OCI-LY1 (cell line): ENCODE measurements around the gene DGKD.

ENCODE experiments used
- EZH2 ChIP-seq: fragments of 200-600 bp; sonication (generic), shearing (Covaris generic); IDR thresholded peaks from 2 replicates; pipeline ENCODE4 v1.8.0; 2017; ENCODE audit warnings: borderline replicate concordance, mixed run types, mild to moderate bottlenecking, antibody characterized with exemption, low read length, moderate library complexity, mixed read lengths
- TF ChIP-seq, protein P1 (sequence below): fragments of 200-600 bp; sonication (generic), shearing (Covaris generic); IDR thresholded peaks from 2 replicates; pipeline ENCODE4 v1.5.1; 2017; ENCODE audit warnings: mild to moderate bottlenecking, antibody characterized with exemption, low read length, moderate library complexity, mixed read lengths

GRCh38 chr2:233363744-233364235 lies 9.5 kb downstream of the DGKD start:
- TF ChIP-seq, protein P1, sequence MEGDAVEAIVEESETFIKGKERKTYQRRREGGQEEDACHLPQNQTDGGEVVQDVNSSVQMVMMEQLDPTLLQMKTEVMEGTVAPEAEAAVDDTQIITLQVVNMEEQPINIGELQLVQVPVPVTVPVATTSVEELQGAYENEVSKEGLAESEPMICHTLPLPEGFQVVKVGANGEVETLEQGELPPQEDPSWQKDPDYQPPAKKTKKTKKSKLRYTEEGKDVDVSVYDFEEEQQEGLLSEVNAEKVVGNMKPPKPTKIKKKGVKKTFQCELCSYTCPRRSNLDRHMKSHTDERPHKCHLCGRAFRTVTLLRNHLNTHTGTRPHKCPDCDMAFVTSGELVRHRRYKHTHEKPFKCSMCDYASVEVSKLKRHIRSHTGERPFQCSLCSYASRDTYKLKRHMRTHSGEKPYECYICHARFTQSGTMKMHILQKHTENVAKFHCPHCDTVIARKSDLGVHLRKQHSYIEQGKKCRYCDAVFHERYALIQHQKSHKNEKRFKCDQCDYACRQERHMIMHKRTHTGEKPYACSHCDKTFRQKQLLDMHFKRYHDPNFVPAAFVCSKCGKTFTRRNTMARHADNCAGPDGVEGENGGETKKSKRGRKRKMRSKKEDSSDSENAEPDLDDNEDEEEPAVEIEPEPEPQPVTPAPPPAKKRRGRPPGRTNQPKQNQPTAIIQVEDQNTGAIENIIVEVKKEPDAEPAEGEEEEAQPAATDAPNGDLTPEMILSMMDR, result no peak
- no peak for TF ChIP-seq EZH2
